Fibroblast of skin of abdomen (primary cell): ENCODE results near the gene DEDD2. TPM values are rescaled to one million over a fixed set of nuclear protein-coding genes. Genes with fewer than 3 reads are reported as not detected.
"Not testable (repeated sequence)": the region's sequence is repeated elsewhere in the genome, so short reads cannot be mapped to it uniquely, and the experiment has no call there.

Experiments
- DNase-seq: peaks from one replicate; pipeline ENCODE4 v3.0.0-alpha.2; 2013
- polyA plus RNA-seq, 2 experiments: library from polyadenylated mRNA; unstranded; fragments of 120-200 nt; gene quantifications; one replicate each; pipeline ENCODE4 v1.2.1, GENCODE V29; 2013; ENCODE audit not compliant: insufficient read length in 2 of 2

The DEDD2 gene
- 13.9 TPM for polyA plus RNA-seq (2013, experiment 1 of 2; ENCODE audit: insufficient read length)
- 15.1 TPM for polyA plus RNA-seq (2013, experiment 2 of 2; ENCODE audit: insufficient read length)

GRCh38 chr19:42217520-42218437 is at the start of gene DEDD2:
DEDD2 (minus strand) TSS chr19:42217677; CDS start chr19:42217007, 670 bp downstream.
- peak; percentile 98 for DNase-seq

GRCh38 chr19:42266928-42267603 is 49.6 kb upstream of the DEDD2 start:
- not testable (repeated sequence) for DNase-seq

- DNase-seq: not testable (repeated sequence)
Observed at GRCh38 chr19:42266105-42266504, 48.6 kb upstream of the DEDD2 start.

- DNase-seq: no peak
Observed at GRCh38 chr19:42261763-42262162, 44.3 kb upstream of the DEDD2 start.

GRCh38 chr19:42257842-42258241 is 40.4 kb upstream of the DEDD2 start:
- not testable (repeated sequence) for DNase-seq

- peak; percentile 50 for DNase-seq
Observed at GRCh38 chr19:42255766-42256745, 38.6 kb upstream of the DEDD2 start.

GRCh38 chr19:42254850-42255765 is 37.6 kb upstream of the DEDD2 start, which contains the start of gene ERF:
ERF (minus strand) TSS chr19:42255128; CDS start chr19:42254999, 129 bp downstream.
- DNase-seq: peak; percentile 91

GRCh38 chr19:42254089-42254849 is 36.8 kb upstream of the DEDD2 start:
- peak; percentile 65 for DNase-seq

- peak; percentile 56 for DNase-seq
Observed at GRCh38 chr19:42253245-42254088, 36.0 kb upstream of the DEDD2 start.

GRCh38 chr19:42252365-42253244 is 35.1 kb upstream of the DEDD2 start:
- peak; percentile 51 for DNase-seq

- no peak for DNase-seq
Observed at GRCh38 chr19:42251572-42252358, 34.3 kb upstream of the DEDD2 start.

GRCh38 chr19:42250666-42251531 is 33.4 kb upstream of the DEDD2 start:
- DNase-seq: peak; percentile 33

- DNase-seq: no peak
Observed at GRCh38 chr19:42250183-42250665, 32.7 kb upstream of the DEDD2 start.

GRCh38 chr19:42249769-42250168 is 32.3 kb upstream of the DEDD2 start:
- no peak for DNase-seq

GRCh38 chr19:42249149-42249750 is 31.8 kb upstream of the DEDD2 start:
- DNase-seq: no peak
